A673 (cell line): Measurements from ENCODE around the gene NEGR1. TPM values are rescaled to one million over a fixed set of nuclear protein-coding genes. Genes with fewer than 3 reads are reported as not detected.

Experiments
- BruUV-seq: library from RNA; stranded (reverse); fragments of 400-500 nt; replicated peaks from 2 replicates; lab custom pipeline; 2021; lab: Mats Ljungman, UMichigan
- CTCF ChIA-PET: fragments of 300-600 bp; sonication (Branson Sonifier 250); formaldehyde crosslinking; loops from one replicate; lab custom pipeline; 2022; ENCODE audit warnings: antibody characterized with exemption; lab: Charles Lee
- POLR2A ChIA-PET: fragments of 300-600 bp; sonication (Branson Sonifier 250); formaldehyde crosslinking; loops from one replicate; lab custom pipeline; 2022; ENCODE audit warnings: antibody characterized with exemption; ENCODE audit not compliant: low non-redundant PET; lab: Charles Lee
- DNase-seq: peaks from one replicate; pipeline ENCODE4 v3.0.0-alpha.2; 2015; ENCODE audit warnings: low spot score
- H3K27ac ChIP-seq: fragments of 200-600 bp; sonication (generic); 2 replicates; pipeline ENCODE4 v1.5.1; 2016; ENCODE audit warnings: mixed run types, low read depth, mild to moderate bottlenecking, mixed read lengths, antibody characterized with exemption, low read length; ENCODE audit not compliant: poor library complexity, severe bottlenecking
- H3K27me3 ChIP-seq: fragments of 200-600 bp; sonication (generic); replicated peaks from 2 replicates; pipeline ENCODE4 v1.6.1; 2017; ENCODE audit warnings: mixed run types, low read depth, mild to moderate bottlenecking, mixed read lengths, antibody characterized with exemption, low read length; ENCODE audit not compliant: insufficient read depth, poor library complexity
- H3K36me3 ChIP-seq: fragments of 200-600 bp; sonication (generic); 2 replicates; pipeline ENCODE4 v1.6.1; 2016; ENCODE audit warnings: mixed run types, mild to moderate bottlenecking, mixed read lengths, antibody characterized with exemption, low read length; ENCODE audit not compliant: insufficient read depth, poor library complexity, severe bottlenecking
- H3K4me1 ChIP-seq: fragments of 200-600 bp; sonication (generic); 2 replicates; pipeline ENCODE4 v1.6.1; 2017; ENCODE audit warnings: mixed run types, mild to moderate bottlenecking, mixed read lengths, antibody characterized with exemption, low read length; ENCODE audit not compliant: insufficient read depth, poor library complexity, severe bottlenecking
- H3K4me3 ChIP-seq: fragments of 200-600 bp; sonication (generic); 2 replicates; pipeline ENCODE4 v1.5.1; 2016; ENCODE audit warnings: low read depth, mixed run types, mild to moderate bottlenecking, mixed read lengths, low read length; ENCODE audit not compliant: poor library complexity, severe bottlenecking
- H3K9me3 ChIP-seq: fragments of 200-600 bp; sonication (generic); 2 replicates; pipeline ENCODE4 v1.6.1; 2016; ENCODE audit warnings: mixed run types, low read depth, mild to moderate bottlenecking, mixed read lengths, antibody characterized with exemption, low read length; ENCODE audit not compliant: poor library complexity, severe bottlenecking
- CTCF ChIP-seq: fragments of 300-800, 200-600 bp; sonication (generic); conservative IDR thresholded peaks from 2 replicates; pipeline ENCODE4 v1.5.1; 2017; ENCODE audit warnings: low read depth, mild to moderate bottlenecking, antibody characterized with exemption, low read length, moderate library complexity, mixed read lengths
- EZH2 ChIP-seq: fragments of 200-600 bp; sonication (generic); IDR thresholded peaks from 2 replicates; pipeline ENCODE4 v1.6.1; 2017; ENCODE audit warnings: borderline replicate concordance, low read depth, mild to moderate bottlenecking, mixed read lengths, antibody characterized with exemption, low read length; ENCODE audit not compliant: poor library complexity, severe bottlenecking
- intact Hi-C: fragments of 100-400 bp; cut with micrococcal nuclease; formaldehyde crosslinking; loops from one replicate; pipeline ENCODE4 v1.10.0; 2022; ENCODE audit not compliant: unreplicated experiment
- total RNA-seq: library from RNA; stranded (reverse); gene quantifications from 2 replicates; pipeline ENCODE4 v1.2.3, GENCODE V29; 2021

NEGR1 gene
- total RNA-seq, 1 experiment from 2014 or later: 7.6 TPM

GRCh38 chr1:72086394-72086793 is 195.9 kb downstream of the NEGR1 start:
- Histone ChIP-seq H3K4me3 (no peak overlapping the region), H3K4me1 (no peaks in the 10 kb centered on the region), H3K27me3 (no peaks in the 10 kb centered on the region), H3K36me3 (no peaks in the 10 kb centered on the region), H3K9me3 (no peaks in the 10 kb centered on the region), H3K27ac (no peak overlapping the region)
- BruUV-seq: no TSS peak
- intact Hi-C loops: no loop called here
- ChIA-PET CTCF (no interaction called here), POLR2A (no interaction called here)
- TF ChIP-seq EZH2 (no peak), CTCF (no peak)
- no peak for DNase-seq

- Histone ChIP-seq H3K36me3 (no peaks in the 10 kb centered on the region), H3K27me3 (no peaks in the 10 kb centered on the region), H3K27ac (no peak overlapping the region), H3K4me1 (no peaks in the 10 kb centered on the region), H3K4me3 (no peak overlapping the region), H3K9me3 (no peaks in the 10 kb centered on the region)
- ChIA-PET CTCF (no interaction called here), POLR2A (no interaction called here)
- TF ChIP-seq CTCF (no peak), EZH2 (no peak)
- no peak for DNase-seq
- BruUV-seq: no TSS peak
- intact Hi-C loops: no loop called here
Measured at GRCh38 chr1:72075425-72075824, 206.9 kb downstream of the NEGR1 start.

- H3K27me3 ChIP-seq: no peaks in the 10 kb centered on the region
- no peaks in the 10 kb centered on the region for H3K9me3 ChIP-seq
- ChIA-PET CTCF (no interaction called here), POLR2A (no interaction called here)
- no peak for TF ChIP-seq EZH2
- TF ChIP-seq CTCF: no peak
- peaks cover 6% of the 10 kb centered on the region for H3K4me1 ChIP-seq
- no peak overlapping the region for H3K4me3 ChIP-seq
- no peaks in the 10 kb centered on the region for H3K36me3 ChIP-seq
- no peak for DNase-seq
- no peak overlapping the region for H3K27ac ChIP-seq
- no TSS peak for BruUV-seq
- intact Hi-C loops: no loop called here
Measured at GRCh38 chr1:72066431-72066830, 215.9 kb downstream of the NEGR1 start.
